GM18519 (cell line): ENCODE results near the gene NEGR1.

Source experiments
- ATAC-seq: cut with Tn5 transposase; IDR thresholded peaks from one replicate; pipeline ENCODE4 v1.9.1; 2021; ENCODE audit warnings: mild to moderate bottlenecking, moderate library complexity; ENCODE audit not compliant: unreplicated experiment, low FRiP score

The NEGR1 gene

GRCh38 chr1:71434240-71434639 is 848.1 kb downstream of the NEGR1 start:
- no peak for ATAC-seq

- ATAC-seq, result no peak
Measured at GRCh38 chr1:71428029-71428428, 854.3 kb downstream of the NEGR1 start.

GRCh38 chr1:71427066-71427465 is 855.3 kb downstream of the NEGR1 start:
- ATAC-seq, result no peak

GRCh38 chr1:71424536-71424935 is 857.8 kb downstream of the NEGR1 start:
- ATAC-seq, result no peak

GRCh38 chr1:71422221-71422620 is 860.1 kb downstream of the NEGR1 start:
- ATAC-seq, result no peak

GRCh38 chr1:71417421-71417820 is 864.9 kb downstream of the NEGR1 start:
- no peak for ATAC-seq

- no peak for ATAC-seq
Measured at GRCh38 chr1:71414179-71414578, 868.2 kb downstream of the NEGR1 start.

GRCh38 chr1:71413441-71414175 is 868.7 kb downstream of the NEGR1 start:
- no peak for ATAC-seq

GRCh38 chr1:71400050-71400449 is 882.3 kb downstream of the NEGR1 start:
- ATAC-seq, result no peak

GRCh38 chr1:71399594-71399993 is 882.7 kb downstream of the NEGR1 start:
- no peak for ATAC-seq

GRCh38 chr1:71393301-71393700 is 889.0 kb downstream of the NEGR1 start:
- ATAC-seq, result no peak

- ATAC-seq, result no peak
Measured at GRCh38 chr1:71390518-71390917, 891.8 kb downstream of the NEGR1 start.

- ATAC-seq, result no peak
Measured at GRCh38 chr1:71377886-71378285, 904.5 kb downstream of the NEGR1 start.

- ATAC-seq, result no peak
Measured at GRCh38 chr1:71372496-71372895, 909.8 kb downstream of the NEGR1 start.

- ATAC-seq, result no peak
Measured at GRCh38 chr1:71371581-71371980, 910.8 kb downstream of the NEGR1 start.

GRCh38 chr1:71364236-71364635 is 918.1 kb downstream of the NEGR1 start:
- ATAC-seq, result no peak

GRCh38 chr1:71362691-71363090 is 919.6 kb downstream of the NEGR1 start:
- no peak for ATAC-seq

- ATAC-seq, result no peak
Measured at GRCh38 chr1:71362076-71362475, 920.3 kb downstream of the NEGR1 start.

- no peak for ATAC-seq
Measured at GRCh38 chr1:71357708-71358107, 924.6 kb downstream of the NEGR1 start.

- no peak for ATAC-seq
Measured at GRCh38 chr1:71351438-71351837, 930.9 kb downstream of the NEGR1 start.

GRCh38 chr1:71350805-71351204 is 931.5 kb downstream of the NEGR1 start:
- no peak for ATAC-seq

GRCh38 chr1:71350330-71350729 is 932.0 kb downstream of the NEGR1 start:
- no peak for ATAC-seq
